GF-D8 (cell line): ENCODE data around the gene CYP2U1.
A peak's percentile ranks its signal among the peaks of the same experiment; 100 is the strongest.
"Not testable (repeated sequence)": the region's sequence is repeated elsewhere in the genome, so short reads cannot be mapped to it uniquely, and the experiment has no call there.

Experiments
- DNase-seq: peaks from one replicate; lab custom pipeline; 2025; lab: John Stamatoyannopoulos, UW

CYP2U1 gene

DNA sequence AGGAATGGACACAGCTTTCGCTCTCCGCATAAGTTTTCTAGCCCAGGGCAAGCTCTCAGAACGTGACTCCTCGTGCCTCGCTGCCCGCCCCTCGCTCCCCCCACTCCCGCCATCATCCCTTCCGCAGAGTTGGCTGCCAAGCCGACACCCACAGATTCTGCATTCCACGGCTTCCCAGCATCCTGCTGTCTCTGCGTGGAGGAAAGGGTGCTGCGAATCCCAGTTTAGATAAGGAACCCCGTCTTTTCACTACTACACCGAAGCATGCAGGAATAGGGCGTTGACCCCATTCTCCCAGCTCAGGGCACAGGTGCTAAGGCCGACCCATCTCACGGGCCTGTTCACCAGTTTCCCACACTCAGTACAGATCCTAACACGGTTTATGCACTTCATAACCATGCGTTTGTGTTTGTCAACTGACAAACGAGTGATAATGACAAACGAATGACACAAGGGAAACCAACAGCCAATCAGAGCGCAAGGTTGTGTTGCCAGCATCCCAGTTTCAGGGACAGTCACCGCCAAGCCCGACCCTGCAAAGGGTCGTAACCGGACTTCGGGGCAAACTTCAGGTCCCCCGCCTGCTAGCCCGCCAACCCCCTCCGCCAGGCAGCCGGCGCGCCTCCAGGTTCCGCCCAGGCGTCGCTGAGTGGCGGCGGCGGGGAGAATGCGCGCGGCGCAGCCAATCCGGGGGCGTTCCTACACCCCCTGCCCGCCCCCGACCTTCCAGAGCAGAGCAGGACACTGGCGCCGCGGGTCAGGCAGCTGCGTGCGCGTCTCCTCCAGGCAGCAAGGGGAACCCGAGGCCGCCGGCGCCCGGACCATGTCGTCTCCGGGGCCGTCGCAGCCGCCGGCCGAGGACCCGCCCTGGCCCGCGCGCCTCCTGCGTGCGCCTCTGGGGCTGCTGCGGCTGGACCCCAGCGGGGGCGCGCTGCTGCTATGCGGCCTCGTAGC is at the start of gene CYP2U1:
Gene CYP2U1, plus strand, starts transcription at position 729 of the 954 bp plus-strand sequence. Its CDS starts 95 bp downstream, at position 824.
- DNase-seq, result no peak

DNA sequence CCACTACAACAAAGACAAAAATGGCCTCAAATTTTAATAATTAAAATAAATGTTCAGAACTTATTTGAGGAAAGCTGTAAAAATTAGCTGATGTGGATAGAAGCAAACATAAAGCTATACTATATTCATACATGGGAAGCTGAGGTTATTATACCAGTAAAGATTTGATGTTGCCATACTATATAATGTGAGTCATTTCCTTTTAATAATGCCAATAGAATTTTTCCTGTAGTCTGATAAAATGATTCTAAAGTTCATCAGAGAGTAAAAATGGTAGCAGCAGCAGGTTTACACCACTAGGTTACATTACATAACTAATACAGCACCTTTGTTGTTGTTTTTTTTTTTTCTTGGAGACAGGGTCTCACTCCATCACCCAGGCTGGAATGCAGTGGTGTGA is 45.5 kb upstream of the CYP2U1 start:
- DNase-seq, result no peak

GRCh38 chr4:107888237-107888636 is 43.1 kb upstream of the CYP2U1 start:
- DNase-seq, result no peak

GRCh38 chr4:107890779-107891178 is 40.6 kb upstream of the CYP2U1 start:
- DNase-seq, result no peak

GRCh38 chr4:107891299-107891698 is 40.0 kb upstream of the CYP2U1 start:
- DNase-seq, result no peak

DNA sequence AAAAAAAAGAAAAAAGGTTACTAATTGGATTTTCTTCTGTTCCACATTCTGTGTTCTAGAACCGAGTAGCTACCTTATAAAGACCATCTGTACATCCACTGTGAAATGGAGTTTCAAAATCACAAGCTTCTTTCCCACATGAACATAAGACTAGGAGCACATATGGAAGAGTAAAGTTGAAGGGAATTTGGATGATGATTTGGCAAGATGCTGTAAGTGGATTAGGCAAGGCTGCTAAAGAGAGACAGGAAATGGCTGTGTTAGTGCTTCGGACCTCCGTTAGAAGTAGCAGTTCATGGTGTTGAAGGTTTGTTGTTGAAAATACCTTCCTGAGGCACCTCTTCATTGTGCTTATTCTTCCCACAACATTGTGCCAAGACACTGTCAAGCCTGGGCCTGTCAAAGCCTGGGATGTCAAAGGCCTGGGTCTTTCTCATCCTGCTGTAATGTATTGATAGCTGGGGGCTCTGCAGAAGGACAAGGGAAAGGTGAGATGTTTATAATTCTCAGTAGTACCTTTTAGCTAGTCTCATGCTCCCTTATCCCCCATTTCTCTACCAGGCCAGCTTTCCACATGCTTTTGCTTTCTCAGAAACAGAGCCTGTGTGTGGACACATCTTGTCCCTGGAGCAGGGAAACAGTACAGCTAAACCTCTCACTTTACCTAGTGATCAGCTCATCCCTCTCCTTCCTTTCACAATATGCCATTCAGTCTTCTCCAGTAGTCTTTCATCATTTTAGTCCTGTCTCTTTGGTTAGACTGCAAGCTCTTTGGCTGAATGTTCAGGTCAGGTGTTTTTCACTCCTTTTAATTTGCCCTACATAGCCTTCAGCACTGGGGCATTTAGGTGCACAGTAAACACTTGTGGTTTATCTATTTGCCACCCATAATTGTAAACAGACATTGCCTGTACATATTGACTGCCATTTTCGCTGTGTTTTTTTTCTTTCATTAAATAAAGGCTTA is 37.9 kb upstream of the CYP2U1 start:
- DNase-seq, result no peak

DNA sequence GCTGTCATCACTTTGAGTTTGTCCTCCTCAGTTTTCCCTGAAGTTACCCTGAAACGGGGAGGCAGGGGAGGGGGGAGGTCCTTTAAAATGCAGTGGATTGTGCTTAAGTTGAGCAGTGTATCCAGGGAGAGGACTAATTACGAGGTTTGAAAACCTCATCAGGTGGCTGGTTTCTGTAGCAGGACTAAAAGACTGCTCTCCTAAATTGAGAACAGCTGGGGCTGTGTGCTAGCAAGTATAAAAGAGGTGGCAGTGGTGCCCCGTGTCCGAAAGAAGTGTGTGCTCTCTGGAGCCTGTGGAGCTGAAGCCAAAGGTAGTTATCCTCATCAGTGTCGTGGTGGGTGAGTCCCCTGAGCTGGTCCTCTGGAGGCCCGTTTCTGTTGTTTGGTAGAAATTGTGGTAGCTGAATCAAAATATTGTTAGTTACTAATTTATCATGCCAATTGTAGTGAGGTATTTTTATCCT is 37.2 kb upstream of the CYP2U1 start:
- DNase-seq, result no peak

- no peak for DNase-seq
Measured at GRCh38 chr4:107896158-107896645, 35.1 kb upstream of the CYP2U1 start.

DNA sequence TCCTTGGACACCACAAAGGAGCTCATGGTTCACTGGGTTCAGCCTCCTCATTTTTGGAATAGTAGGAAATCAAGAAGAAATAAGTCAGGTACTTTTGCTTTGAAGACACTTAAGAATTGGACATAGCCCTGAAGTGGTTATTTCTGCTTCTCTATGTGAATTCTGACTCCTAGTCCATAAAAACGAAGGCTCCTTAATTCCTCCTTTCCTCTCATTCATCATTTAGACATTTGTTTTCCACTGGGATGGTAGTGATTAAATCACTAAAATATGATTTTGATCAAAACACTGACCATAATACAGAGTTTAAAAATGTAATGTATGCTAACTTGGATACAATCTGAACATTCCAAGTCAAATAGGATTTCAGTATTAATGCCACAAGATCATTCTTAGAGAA is 34.7 kb upstream of the CYP2U1 start:
- DNase-seq, result no peak

DNA sequence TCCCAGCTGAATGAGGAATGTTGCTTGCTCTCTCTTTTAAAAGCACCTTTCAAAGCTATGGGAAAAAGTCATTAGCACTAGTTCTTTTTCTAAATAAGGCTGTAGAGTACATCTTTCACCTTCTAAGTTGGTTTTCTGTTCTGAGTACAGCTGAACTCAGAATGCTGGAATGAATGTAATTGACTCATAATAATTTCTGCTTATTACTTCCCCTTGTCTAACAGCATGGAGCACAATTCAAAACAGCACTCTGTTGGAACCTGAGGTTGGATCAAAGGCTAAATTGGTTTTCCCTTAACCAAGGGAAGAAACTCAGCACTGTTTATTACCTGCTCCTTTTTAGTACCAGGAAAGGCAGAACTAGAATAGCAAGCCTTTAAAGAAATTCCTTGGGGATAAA is 33.5 kb upstream of the CYP2U1 start:
- DNase-seq, result no peak

DNA sequence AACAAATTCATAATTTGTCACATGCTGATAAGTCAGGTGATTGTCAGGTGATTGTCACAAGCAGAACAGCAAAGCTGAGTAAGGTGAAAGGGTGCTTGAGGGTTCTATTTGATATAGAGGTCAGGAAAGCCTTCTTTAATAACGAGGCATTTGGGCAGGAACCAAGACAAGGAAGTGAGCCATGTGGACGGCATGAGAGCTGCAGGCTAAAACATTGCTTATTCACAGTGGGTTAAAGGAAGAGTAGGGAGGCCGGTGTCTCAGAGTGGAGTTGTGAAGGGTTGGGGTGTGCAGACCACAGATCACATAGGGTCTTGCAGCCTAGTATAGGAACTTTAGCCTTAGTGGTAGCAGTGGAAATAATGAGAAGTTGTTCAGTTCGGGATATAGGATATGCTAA is 31.3 kb upstream of the CYP2U1 start:
- DNase-seq, result no peak

DNA sequence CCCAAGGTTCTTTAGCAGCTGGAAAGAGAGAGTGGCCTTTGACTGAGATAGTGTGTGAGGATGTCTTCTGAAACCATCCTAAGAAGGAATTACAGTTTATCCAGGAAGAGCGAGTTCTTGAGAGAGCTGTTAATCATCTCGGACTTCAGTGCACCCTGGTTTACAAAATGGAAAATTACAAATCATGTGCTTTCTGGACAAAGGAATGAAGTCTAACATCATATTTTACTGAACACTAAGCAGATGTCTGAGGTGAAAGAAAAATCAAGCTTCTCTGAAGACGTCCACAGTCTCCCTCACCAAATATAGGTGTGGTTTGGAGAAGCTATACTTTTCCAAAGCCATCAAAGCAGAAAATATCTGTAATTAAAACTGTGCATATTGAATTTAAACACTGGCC is 30.8 kb upstream of the CYP2U1 start:
- no peak for DNase-seq

- DNase-seq, result no peak
Measured at GRCh38 chr4:107901213-107901934, 30.0 kb upstream of the CYP2U1 start.

GRCh38 chr4:107902715-107903114 is 28.6 kb upstream of the CYP2U1 start:
- no peak for DNase-seq

DNA sequence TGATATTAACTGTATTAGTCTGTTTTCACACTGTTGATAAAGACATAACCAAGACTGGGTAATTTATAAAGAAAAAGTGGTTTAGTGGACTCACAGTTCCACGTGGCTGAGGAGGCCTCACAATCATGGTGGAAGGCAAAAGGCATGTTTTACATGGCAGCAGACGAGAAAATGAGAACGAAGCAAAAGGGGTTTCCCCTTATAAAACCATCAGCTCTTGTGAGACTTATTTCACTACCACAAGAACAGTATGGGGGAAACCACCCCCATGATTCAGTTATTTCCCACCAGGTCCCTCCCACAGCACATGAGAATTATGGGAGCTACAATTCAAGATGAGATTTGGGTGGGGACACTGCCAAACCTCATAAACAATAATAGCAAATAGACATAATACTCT is 26.3 kb upstream of the CYP2U1 start:
- not testable (repeated sequence) for DNase-seq

- DNase-seq, result no peak
Measured at GRCh38 chr4:107906458-107907100, 24.8 kb upstream of the CYP2U1 start.

- no peak for DNase-seq
Measured at GRCh38 chr4:107908377-107908776, 23.0 kb upstream of the CYP2U1 start.

DNA sequence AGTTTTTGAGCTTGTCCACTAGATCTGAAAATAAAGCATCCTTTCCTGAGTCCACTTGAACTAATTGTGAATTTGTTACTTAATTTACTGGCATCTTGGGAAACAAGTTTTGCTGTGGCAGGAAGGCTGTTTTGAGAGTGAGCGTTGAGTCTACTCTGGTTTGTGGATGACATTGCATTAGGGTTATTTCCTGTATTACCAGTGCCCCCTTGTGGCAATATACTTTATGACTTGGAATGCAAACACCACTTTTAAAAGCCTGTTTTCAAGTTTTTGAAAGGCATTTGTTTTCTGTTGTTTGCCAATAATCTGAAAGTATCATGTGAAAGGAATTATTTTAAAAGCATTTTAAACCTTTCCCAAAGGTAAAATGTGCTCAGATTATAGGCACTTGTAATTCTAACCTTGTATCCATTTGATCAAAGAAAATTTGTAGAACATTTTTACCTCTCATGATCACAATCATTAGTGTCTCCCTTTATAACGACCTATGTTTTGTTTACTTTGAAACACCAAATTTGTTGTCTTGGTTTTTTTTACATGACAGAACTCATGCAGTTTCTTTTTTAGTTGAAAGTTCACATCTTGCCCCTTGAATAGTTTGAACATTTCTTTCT is 18.0 kb upstream of the CYP2U1 start:
- DNase-seq, result peak; percentile 31

DNA sequence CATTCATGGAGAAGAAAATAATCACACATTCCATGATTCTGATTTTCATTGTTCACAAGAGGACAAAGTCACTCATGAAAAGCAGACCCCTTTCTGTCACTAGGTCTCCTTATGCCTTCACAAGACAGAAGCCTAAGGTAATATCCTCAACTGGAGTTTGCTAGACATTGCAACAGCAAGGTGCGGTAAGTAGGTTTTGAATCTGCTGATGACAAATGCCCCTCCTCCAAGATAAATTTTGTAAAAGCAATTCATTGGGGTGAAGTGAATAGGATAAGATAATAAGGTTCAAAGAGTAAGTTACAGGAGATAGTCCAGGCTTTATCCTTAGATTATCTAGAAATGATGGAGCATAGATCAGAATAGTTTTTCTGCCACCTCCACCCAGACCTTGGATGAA is 16.1 kb upstream of the CYP2U1 start:
- DNase-seq, result no peak

DNA sequence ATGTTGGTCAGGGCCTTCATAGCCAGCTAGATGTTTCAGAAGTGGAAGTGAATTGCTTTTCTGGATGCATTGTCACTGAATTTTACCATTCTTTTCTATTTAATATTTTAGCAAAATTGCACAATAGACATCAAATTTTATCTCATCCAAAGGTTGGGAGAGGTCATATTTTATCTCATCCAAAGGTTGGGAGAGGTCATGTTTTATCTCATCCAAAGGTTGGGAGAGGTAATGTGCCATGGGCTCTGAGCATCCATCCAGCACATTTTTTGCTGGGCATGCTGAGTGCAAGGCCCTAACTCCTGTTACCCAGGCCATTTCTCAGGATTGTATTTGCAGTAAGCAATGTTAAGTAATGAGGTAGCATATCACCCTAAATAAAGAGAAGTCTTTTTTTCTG is 14.7 kb upstream of the CYP2U1 start:
- no peak for DNase-seq

- no peak for DNase-seq
Measured at GRCh38 chr4:107917500-107917899, 13.8 kb upstream of the CYP2U1 start.
